Thymus (tissue), 11 donors: ENCODE results near the gene TNFRSF1A. TPM values are rescaled to one million over a fixed set of nuclear protein-coding genes. Genes with fewer than 3 reads are reported as not detected.

Source experiments
- DNase-seq, 9 donors: peaks; one replicate each; pipeline ENCODE4 v3.0.0-alpha.2; 2013; ENCODE audit warnings: low spot score in 9 of 9, low read depth in 6 of 9, missing footprints in 1 of 9
- H3K27ac ChIP-seq, 2 donors: one replicate each; pipeline ENCODE4 v1.5.1; 2013; ENCODE audit warnings: control low read depth in 1 of 2, low read depth in 1 of 2, low read length in 1 of 2, mild to moderate bottlenecking in 1 of 2, moderate library complexity in 1 of 2
- H3K27me3 ChIP-seq, 2 donors: one replicate each; pipeline ENCODE4 v1.5.1; 2013; ENCODE audit warnings: low read length in 1 of 2; ENCODE audit not compliant: control insufficient read depth in 2 of 2, insufficient read depth in 1 of 2
- H3K36me3 ChIP-seq, 2 donors: one replicate each; pipeline ENCODE4 v1.5.1; 2013; ENCODE audit warnings: low read length in 1 of 2, mild to moderate bottlenecking in 1 of 2, moderate library complexity in 1 of 2; ENCODE audit not compliant: control insufficient read depth in 2 of 2, insufficient read depth in 2 of 2
- H3K4me1 ChIP-seq, 2 donors: one replicate each; pipeline ENCODE4 v1.5.1; 2013; ENCODE audit warnings: low read length in 2 of 2; ENCODE audit not compliant: control insufficient read depth in 2 of 2, insufficient read depth in 2 of 2
- H3K4me3 ChIP-seq, 2 donors: one replicate each; pipeline ENCODE4 v1.5.1; 2013; ENCODE audit warnings: low read length in 2 of 2, control low read depth in 1 of 2, mild to moderate bottlenecking in 1 of 2
- H3K9me3 ChIP-seq, 2 donors: one replicate each; pipeline ENCODE4 v1.5.1; 2013; ENCODE audit warnings: low read length in 1 of 2, mild to moderate bottlenecking in 1 of 2; ENCODE audit not compliant: control insufficient read depth in 2 of 2, insufficient read depth in 1 of 2
- WGBS: extraction: QIAGEN DNeasy Blood & Tissue Kit; methylation state at CpG from one replicate; pipeline ENCODE4 v1.1.7; 2013; 5-methylcytosine and 5-hydroxymethylcytosine counted together
- polyA plus RNA-seq: library from polyadenylated mRNA; stranded (reverse); fragments of 200-250 nt; gene quantifications from one replicate; pipeline ENCODE4 v1.2.3, GENCODE V29; 2013
- total RNA-seq: library from RNA; stranded (reverse); fragments of 120-200 nt; gene quantifications from one replicate; pipeline ENCODE4 v1.2.4, GENCODE V29; 2013
- donor health status: healthy.

TNFRSF1A gene
- total and polyA plus RNA-seq, 2 donors, result 29.8 to 61.6 TPM

GRCh38 chr12:6281081-6281809, 60.6 kb downstream of the TNFRSF1A start:
- no peak overlapping the region for H3K27ac ChIP-seq
- H3K4me1 ChIP-seq, result peaks cover 2 to 12% of the 10 kb centered on the region in 2 donors

GRCh38 chr12:6280672-6281071, 61.2 kb downstream of the TNFRSF1A start:
- Histone ChIP-seq H3K36me3 (no peaks in the 10 kb centered on the region), H3K4me1 (peaks cover 2 to 12% of the 10 kb centered on the region in 2 donors), H3K4me3 (no peak overlapping the region), H3K27me3 (peaks cover 12 to 45% of the 10 kb centered on the region in 2 donors), H3K9me3 (no peaks in the 10 kb centered on the region), H3K27ac (no peak overlapping the region)
- no peak for DNase-seq
- 96% methylated on average over 11 of the region's 11 CpGs for WGBS

More at GRCh38 chr12:6281081-6281809, 60.6 kb downstream of the TNFRSF1A start:
- 96% methylated on average over 13 of the region's 13 CpGs for WGBS
- no peak overlapping the region for H3K4me3 ChIP-seq
- H3K36me3 ChIP-seq, result no peaks in the 10 kb centered on the region
- no peaks in the 10 kb centered on the region for H3K9me3 ChIP-seq
- no peak for DNase-seq
- peaks cover 12 to 40% of the 10 kb centered on the region in 2 donors for H3K27me3 ChIP-seq

GRCh38 chr12:6280053-6280469, 61.8 kb downstream of the TNFRSF1A start:
- over 99% methylated on average over 2 of the region's 2 CpGs for WGBS

GRCh38 chr12:6279631-6280030, 62.2 kb downstream of the TNFRSF1A start:
- peaks cover 12 to 53% of the 10 kb centered on the region in 2 donors for H3K27me3 ChIP-seq
- DNase-seq, result no peak
- H3K9me3 ChIP-seq, result no peaks in the 10 kb centered on the region
- 95% methylated on average over 8 of the region's 8 CpGs for WGBS
- no peak overlapping the region for H3K27ac ChIP-seq
- peaks cover 2 to 12% of the 10 kb centered on the region in 2 donors for H3K4me1 ChIP-seq
- H3K4me3 ChIP-seq, result no peak overlapping the region
- no peaks in the 10 kb centered on the region for H3K36me3 ChIP-seq

More at GRCh38 chr12:6280053-6280469, 61.8 kb downstream of the TNFRSF1A start:
- H3K27ac ChIP-seq, result no peak overlapping the region
- no peaks in the 10 kb centered on the region for H3K9me3 ChIP-seq
- no peak for DNase-seq
- peaks cover 2 to 12% of the 10 kb centered on the region in 2 donors for H3K4me1 ChIP-seq
- H3K36me3 ChIP-seq, result no peaks in the 10 kb centered on the region
- peaks cover 12 to 49% of the 10 kb centered on the region in 2 donors for H3K27me3 ChIP-seq
- no peak overlapping the region for H3K4me3 ChIP-seq

GRCh38 chr12:6279256-6279628, 62.6 kb downstream of the TNFRSF1A start:
- Histone ChIP-seq H3K27me3 (peaks cover 12 to 57% of the 10 kb centered on the region in 2 donors), H3K36me3 (no peaks in the 10 kb centered on the region), H3K9me3 (no peaks in the 10 kb centered on the region), H3K4me1 (peaks cover 2 to 16% of the 10 kb centered on the region in 2 donors), H3K27ac (no peak overlapping the region), H3K4me3 (no peak overlapping the region)
- 95% methylated on average over 12 of the region's 12 CpGs for WGBS
- DNase-seq, result no peak

Other genes with a start within 250 kb of the TNFRSF1A start
- 6.7 TPM for gene VWF, start 217.4 kb downstream of the TNFRSF1A start, total RNA-seq
- 33.8 TPM for gene VWF, start 217.4 kb downstream of the TNFRSF1A start, polyA plus RNA-seq
- 50.0 TPM for gene CD9, start 141.7 kb downstream of the TNFRSF1A start, total RNA-seq
- 198 TPM for gene CD9, start 141.7 kb downstream of the TNFRSF1A start, polyA plus RNA-seq
- 0.61 TPM for gene PLEKHG6, start 31.4 kb downstream of the TNFRSF1A start, total RNA-seq
- gene PLEKHG6, start 31.4 kb downstream of the TNFRSF1A start, polyA plus RNA-seq, result 7.5 TPM
- 0.61 TPM for gene SCNN1A, start 33.5 kb upstream of the TNFRSF1A start, total RNA-seq
- 28.9 TPM for gene SCNN1A, start 33.5 kb upstream of the TNFRSF1A start, polyA plus RNA-seq
- 8.9 TPM for gene LTBR, start 42.1 kb upstream of the TNFRSF1A start, total RNA-seq
- gene LTBR, start 42.1 kb upstream of the TNFRSF1A start, polyA plus RNA-seq, result 33.3 TPM
- 42.3 TPM for gene CD27, start 102.9 kb upstream of the TNFRSF1A start, total RNA-seq
- gene CD27, start 102.9 kb upstream of the TNFRSF1A start, polyA plus RNA-seq, result 75.4 TPM
- 60.6 TPM for gene TAPBPL, start 110.0 kb upstream of the TNFRSF1A start, total RNA-seq
- 28.6 TPM for gene TAPBPL, start 110.0 kb upstream of the TNFRSF1A start, polyA plus RNA-seq
- gene VAMP1, start 128.6 kb upstream of the TNFRSF1A start, total RNA-seq, result 8.9 TPM
- 17.2 TPM for gene VAMP1, start 128.6 kb upstream of the TNFRSF1A start, polyA plus RNA-seq
- gene MRPL51, start 151.2 kb upstream of the TNFRSF1A start, total RNA-seq, result 252 TPM
- 136 TPM for gene MRPL51, start 151.2 kb upstream of the TNFRSF1A start, polyA plus RNA-seq
- 69.6 TPM for gene NCAPD2, start 152.0 kb upstream of the TNFRSF1A start, total RNA-seq
- gene NCAPD2, start 152.0 kb upstream of the TNFRSF1A start, polyA plus RNA-seq, result 18.8 TPM
- gene GAPDH, start 192.4 kb upstream of the TNFRSF1A start, total RNA-seq, result 3,026 TPM
- 1,220 TPM for gene GAPDH, start 192.4 kb upstream of the TNFRSF1A start, polyA plus RNA-seq
- gene IFFO1, start 214.0 kb upstream of the TNFRSF1A start, total RNA-seq, result 6.7 TPM
- 52.0 TPM for gene IFFO1, start 214.0 kb upstream of the TNFRSF1A start, polyA plus RNA-seq
- 31.1 TPM for gene NOP2, start 226.2 kb upstream of the TNFRSF1A start, total RNA-seq
- gene NOP2, start 226.2 kb upstream of the TNFRSF1A start, polyA plus RNA-seq, result 45.5 TPM